Astrocyte (in vitro differentiated cells and primary cell): ENCODE measurements around the gene ADAMTSL2.

Source experiments
- EZH2 ChIP-seq: IDR thresholded peaks from 2 replicates; pipeline ENCODE4 v1.6.1; 2012; ENCODE audit warnings: mild to moderate bottlenecking, low read length, inconsistent platforms; ENCODE audit not compliant: insufficient read depth
- TF ChIP-seq, protein P1 (sequence below): IDR thresholded peaks from 2 replicates; pipeline ENCODE4 v1.5.1; 2011; ENCODE audit warnings: low read depth, mild to moderate bottlenecking, inconsistent platforms, low read length, moderate library complexity; ENCODE audit not compliant: insufficient read depth

DNA sequence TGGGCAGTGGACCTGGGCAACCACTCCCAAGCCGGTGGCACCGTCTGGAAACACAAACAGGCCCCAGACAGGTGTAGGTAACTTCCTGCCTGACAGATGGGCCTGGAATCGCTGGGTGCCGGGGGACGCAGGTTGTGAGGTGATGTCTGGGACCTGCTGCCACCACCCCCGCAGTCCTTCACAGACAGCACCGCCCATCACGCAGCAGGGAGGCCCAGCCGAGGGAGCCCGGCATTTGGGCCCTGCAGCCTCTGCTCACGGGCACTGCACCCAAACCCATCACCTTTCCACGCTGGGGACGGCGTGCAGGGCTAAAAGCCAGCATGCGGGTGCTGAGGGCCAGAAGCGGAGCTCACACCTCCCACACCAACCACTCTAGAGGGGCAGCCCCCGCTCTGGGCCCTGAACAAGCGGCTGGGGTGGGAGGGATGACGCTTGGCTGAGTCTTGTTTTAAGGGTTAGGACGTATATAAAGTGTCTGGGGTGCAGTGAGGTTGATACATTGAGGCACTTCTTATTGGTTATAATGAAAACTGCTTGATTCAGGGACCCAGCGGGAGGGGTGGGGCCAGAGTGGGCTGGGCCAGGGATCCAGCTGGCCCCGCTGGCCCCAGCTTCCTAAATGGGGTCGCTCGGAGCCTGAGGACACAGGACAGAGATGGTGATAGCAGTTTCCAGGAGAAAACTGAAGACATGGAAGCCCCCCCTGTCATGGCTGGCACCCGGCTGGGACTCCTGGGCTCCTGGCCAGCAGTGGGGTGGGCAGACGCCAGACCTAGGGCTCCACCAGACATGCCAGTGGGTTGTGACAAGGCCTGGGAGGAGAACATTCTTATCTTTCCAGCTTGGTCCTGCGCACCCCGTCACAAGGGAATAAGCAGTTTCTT lies 21.0 kb upstream of the ADAMTSL2 start:
- TF ChIP-seq EZH2 = no peak
- TF ChIP-seq, protein P1, sequence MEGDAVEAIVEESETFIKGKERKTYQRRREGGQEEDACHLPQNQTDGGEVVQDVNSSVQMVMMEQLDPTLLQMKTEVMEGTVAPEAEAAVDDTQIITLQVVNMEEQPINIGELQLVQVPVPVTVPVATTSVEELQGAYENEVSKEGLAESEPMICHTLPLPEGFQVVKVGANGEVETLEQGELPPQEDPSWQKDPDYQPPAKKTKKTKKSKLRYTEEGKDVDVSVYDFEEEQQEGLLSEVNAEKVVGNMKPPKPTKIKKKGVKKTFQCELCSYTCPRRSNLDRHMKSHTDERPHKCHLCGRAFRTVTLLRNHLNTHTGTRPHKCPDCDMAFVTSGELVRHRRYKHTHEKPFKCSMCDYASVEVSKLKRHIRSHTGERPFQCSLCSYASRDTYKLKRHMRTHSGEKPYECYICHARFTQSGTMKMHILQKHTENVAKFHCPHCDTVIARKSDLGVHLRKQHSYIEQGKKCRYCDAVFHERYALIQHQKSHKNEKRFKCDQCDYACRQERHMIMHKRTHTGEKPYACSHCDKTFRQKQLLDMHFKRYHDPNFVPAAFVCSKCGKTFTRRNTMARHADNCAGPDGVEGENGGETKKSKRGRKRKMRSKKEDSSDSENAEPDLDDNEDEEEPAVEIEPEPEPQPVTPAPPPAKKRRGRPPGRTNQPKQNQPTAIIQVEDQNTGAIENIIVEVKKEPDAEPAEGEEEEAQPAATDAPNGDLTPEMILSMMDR = no peak
